Measurements from ENCODE around the gene GNPTG. TPM values are rescaled to one million over a fixed set of nuclear protein-coding genes. Genes with fewer than 3 reads are reported as not detected.

GNPTG gene
- total RNA-seq, 2 donors from 2014 or later, result 99.6 to 132 TPM

- intact Hi-C loops (cut with DNase I), result no loop called here
- Histone ChIP-seq H3K27me3 (replicated peaks; ENCODE audit: insufficient read depth) (no peaks in the 10 kb centered on the region), H3K36me3 (peaks cover 32% of the 10 kb centered on the region in 2 donors), H3K4me3 (no peak overlapping the region), H3K4me1 (replicated peaks) (peaks cover 19% of the 10 kb centered on the region), H3K9me3 (no peaks in the 10 kb centered on the region), H3K27ac (no peak overlapping the region)
- 84% methylated on average over 25 of the region's 28 CpGs for WGBS
- no peak for TF ChIP-seq CTCF (IDR thresholded peaks at IDR 0.05)
- TF ChIP-seq POLR2AphosphoS5 (IDR thresholded peaks at IDR 0.05), result no peak
- no peak for TF ChIP-seq POLR2A (IDR thresholded peaks at IDR 0.05)
- no peak for DNase-seq (ENCODE audit: low spot score)
Measured at GRCh38 chr16:1314399-1315068, 37.2 kb upstream of the GNPTG start.

DNA sequence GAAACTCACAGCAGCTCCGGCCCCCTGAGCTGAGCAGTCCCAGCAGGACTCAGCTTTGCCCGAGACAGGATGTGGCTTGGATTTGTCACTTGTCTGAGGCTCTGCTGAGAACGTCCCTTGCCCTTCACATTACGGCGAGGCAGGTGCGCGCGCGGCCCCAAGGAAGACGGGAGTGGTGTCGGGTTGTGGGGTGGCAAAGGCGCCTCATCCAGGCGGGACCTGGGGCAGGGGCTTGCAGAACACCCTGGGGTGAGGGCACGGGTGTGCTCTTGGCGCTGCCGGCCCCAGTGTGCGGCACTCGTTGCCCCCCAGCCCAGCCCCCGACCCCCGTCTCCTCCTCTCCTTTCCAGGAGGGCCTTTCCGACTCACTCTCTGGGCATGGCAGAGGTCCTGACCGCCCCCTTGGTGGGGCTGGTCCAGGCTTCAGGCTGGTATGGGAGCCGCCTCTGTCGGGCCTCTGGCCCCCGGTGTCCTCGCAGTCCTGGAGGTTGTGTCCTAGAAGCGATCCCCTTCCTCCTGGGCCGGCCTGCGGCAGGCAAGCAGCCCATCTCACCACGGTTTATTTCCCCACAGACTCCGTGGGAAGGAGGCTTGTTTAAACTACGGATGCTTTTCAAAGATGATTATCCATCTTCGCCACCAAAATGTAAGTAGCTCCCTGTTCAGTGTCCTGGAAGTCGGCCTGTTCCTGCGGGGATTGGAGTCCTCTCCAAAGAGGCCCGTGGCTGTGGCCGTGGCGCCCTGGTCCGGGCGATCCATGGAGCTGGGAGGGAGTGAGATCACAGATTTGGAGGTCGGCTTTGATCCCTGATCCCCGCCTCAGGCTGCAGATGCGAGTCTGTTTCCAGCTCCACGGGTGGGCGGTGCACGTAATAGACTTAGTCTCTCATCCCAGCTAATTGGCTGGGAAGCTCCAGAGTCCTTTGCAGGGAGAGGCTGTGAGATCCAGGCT, 36.4 kb upstream of the GNPTG start:
- no peak overlapping the region for H3K27ac ChIP-seq
- H3K36me3 ChIP-seq, result peaks cover 39% of the 10 kb centered on the region in 2 donors
- TF ChIP-seq CTCF (IDR thresholded peaks at IDR 0.05), result no peak
- H3K4me1 ChIP-seq (replicated peaks), result peaks cover 19% of the 10 kb centered on the region
- H3K27me3 ChIP-seq (replicated peaks; ENCODE audit: insufficient read depth), result no peaks in the 10 kb centered on the region
- intact Hi-C loops (cut with DNase I), result no loop called here
- 82% methylated on average over 46 of the region's 46 CpGs for WGBS
- no peak overlapping the region for H3K4me3 ChIP-seq
- no peaks in the 10 kb centered on the region for H3K9me3 ChIP-seq
- DNase-seq (ENCODE audit: low spot score), result no peak

- Histone ChIP-seq H3K4me3 (no peak overlapping the region), H3K4me1 (replicated peaks) (peaks cover 19% of the 10 kb centered on the region), H3K36me3 (peaks cover 45% of the 10 kb centered on the region in 2 donors), H3K9me3 (no peaks in the 10 kb centered on the region), H3K27me3 (replicated peaks; ENCODE audit: insufficient read depth) (no peaks in the 10 kb centered on the region), H3K27ac (no peak overlapping the region)
- WGBS, result 79% methylated on average over 13 of the region's 14 CpGs
- TF ChIP-seq CTCF (IDR thresholded peaks at IDR 0.05), result no peak
- TF ChIP-seq POLR2A (IDR thresholded peaks at IDR 0.05), result no peak
- no peak for TF ChIP-seq POLR2AphosphoS5 (IDR thresholded peaks at IDR 0.05)
- DNase-seq (ENCODE audit: low spot score), result no peak
- intact Hi-C loops (cut with DNase I), result no loop called here
Measured at GRCh38 chr16:1316033-1316405, 35.7 kb upstream of the GNPTG start.

DNA sequence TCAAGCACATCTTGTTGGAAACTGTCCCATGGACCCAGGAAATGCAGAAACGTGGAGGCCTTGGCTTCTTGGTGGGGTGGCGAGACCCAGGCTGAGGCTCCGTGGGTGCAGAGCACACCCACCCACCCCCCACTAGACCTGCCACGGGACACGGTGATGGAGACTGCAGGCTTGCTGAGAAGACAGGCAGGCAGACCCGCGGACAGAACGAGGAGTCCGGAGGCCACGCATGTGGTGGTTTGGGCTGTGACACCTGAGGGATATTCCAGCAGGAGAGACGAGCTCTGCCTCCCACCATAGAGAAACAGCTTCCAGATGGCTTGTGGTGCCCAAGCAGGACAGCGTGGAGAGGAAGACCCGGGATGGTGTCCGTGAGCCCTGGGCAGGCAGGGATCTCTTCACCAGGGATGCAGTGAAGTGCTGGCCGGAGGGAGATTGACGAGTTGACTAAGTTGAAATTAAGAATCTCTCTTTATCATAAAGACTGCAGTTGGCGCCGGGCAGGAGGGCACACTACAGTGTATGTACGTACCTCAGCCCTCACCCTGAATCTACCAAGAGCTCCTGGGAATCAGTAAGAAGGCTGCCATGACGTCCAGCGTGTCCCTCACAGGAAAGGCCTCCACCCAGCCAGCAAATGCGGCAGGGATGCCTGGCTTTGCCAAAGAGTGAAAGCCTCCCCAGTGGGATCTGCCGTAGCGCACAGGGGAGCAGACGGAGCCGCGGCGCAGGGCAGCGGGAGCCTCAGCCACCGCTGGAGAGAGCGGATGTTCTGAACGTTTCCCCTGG, 34.1 kb upstream of the GNPTG start:
- DNase-seq (ENCODE audit: low spot score), result no peak
- WGBS, result 86% methylated on average over 32 of the region's 32 CpGs
- H3K9me3 ChIP-seq, result no peaks in the 10 kb centered on the region
- no peak overlapping the region for H3K4me3 ChIP-seq
- H3K27ac ChIP-seq, result no peak overlapping the region
- no peak for TF ChIP-seq POLR2A (IDR thresholded peaks at IDR 0.05)
- no peak for TF ChIP-seq CTCF (IDR thresholded peaks at IDR 0.05)
- H3K27me3 ChIP-seq (replicated peaks; ENCODE audit: insufficient read depth), result no peaks in the 10 kb centered on the region
- intact Hi-C loops (cut with DNase I), result no loop called here
- H3K36me3 ChIP-seq, result peaks cover 45 to 48% of the 10 kb centered on the region in 2 donors
- H3K4me1 ChIP-seq (replicated peaks), result peaks cover 3% of the 10 kb centered on the region
